NB4 (cell line): ENCODE results near the gene DENND5B.

Experiments
- MYC ChIP-seq: IDR thresholded peaks from 2 replicates; pipeline ENCODE4 v1.6.1; 2011; ENCODE audit warnings: low read depth, low read length
- POLR2A ChIP-seq: IDR thresholded peaks from 2 replicates; pipeline ENCODE4 v1.6.1; 2011; ENCODE audit warnings: mild to moderate bottlenecking; ENCODE audit not compliant: insufficient read length; ENCODE audit errors: extremely low read depth
- TF ChIP-seq, protein P1 (sequence below): IDR thresholded peaks from one replicate; pipeline ENCODE4 v1.5.1; 2012; ENCODE audit warnings: low read depth, low read length

DNA sequence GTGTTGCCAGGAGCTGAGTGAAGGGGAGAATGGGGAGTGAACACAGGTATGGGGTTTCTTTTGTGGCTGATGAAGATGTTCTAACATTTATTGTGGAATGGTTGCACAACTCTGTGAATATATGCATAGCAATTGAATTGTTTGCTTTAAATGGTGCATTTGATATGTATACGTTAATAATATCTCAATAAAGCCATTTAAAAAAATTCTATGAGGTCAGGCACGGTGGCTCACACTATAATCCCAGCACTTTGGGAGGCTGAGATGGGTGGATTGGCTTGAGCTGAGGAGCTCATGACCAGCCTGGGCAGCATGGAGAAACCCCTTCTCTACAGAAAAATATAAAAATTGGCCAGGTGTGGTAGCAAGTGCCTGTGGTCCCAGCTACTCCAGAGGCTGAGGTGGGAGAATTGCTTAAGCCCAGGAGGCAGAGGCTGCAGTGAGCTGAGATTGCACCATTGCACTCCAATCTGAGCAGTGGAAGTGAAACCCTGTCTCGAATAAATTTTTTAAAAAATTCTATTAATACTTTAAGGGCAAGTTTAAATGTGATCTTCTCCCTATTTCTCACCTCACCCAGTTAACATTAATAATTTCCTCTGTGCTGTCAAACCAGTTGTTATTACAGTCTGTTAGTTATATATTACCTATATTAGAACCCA lies 65.3 kb downstream of the DENND5B start:
- TF ChIP-seq, protein P1, sequence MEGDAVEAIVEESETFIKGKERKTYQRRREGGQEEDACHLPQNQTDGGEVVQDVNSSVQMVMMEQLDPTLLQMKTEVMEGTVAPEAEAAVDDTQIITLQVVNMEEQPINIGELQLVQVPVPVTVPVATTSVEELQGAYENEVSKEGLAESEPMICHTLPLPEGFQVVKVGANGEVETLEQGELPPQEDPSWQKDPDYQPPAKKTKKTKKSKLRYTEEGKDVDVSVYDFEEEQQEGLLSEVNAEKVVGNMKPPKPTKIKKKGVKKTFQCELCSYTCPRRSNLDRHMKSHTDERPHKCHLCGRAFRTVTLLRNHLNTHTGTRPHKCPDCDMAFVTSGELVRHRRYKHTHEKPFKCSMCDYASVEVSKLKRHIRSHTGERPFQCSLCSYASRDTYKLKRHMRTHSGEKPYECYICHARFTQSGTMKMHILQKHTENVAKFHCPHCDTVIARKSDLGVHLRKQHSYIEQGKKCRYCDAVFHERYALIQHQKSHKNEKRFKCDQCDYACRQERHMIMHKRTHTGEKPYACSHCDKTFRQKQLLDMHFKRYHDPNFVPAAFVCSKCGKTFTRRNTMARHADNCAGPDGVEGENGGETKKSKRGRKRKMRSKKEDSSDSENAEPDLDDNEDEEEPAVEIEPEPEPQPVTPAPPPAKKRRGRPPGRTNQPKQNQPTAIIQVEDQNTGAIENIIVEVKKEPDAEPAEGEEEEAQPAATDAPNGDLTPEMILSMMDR = no peak
- TF ChIP-seq POLR2A (no peak), MYC (no peak)
